H1 (cell line): ENCODE measurements around the gene NLRP7. TPM values are rescaled to one million over a fixed set of nuclear protein-coding genes. Genes with fewer than 3 reads are reported as not detected.
"Not testable (repeated sequence)": the region's sequence is repeated elsewhere in the genome, so short reads cannot be mapped to it uniquely, and the experiment has no call there.

Source experiments
- CTCF ChIA-PET: fragments of 300-600 bp; sonication (Branson Sonifier 250); formaldehyde crosslinking; loops from one replicate; lab custom pipeline; 2021; ENCODE audit not compliant: partially characterized antibody; lab: Charles Lee
- POLR2A ChIA-PET: fragments of 300-600 bp; sonication (Branson Sonifier 250); formaldehyde crosslinking; loops from one replicate; lab custom pipeline; 2021; ENCODE audit warnings: inconsistent platforms; ENCODE audit not compliant: partially characterized antibody; lab: Charles Lee
- DNase-seq, 2 experiments: peaks; one replicate each; pipeline versions ENCODE4 v3.0.0 to v3.0.0-alpha.2; 2010 to 2022; ENCODE audit warnings: low spot score in 2 of 2, low read depth in 1 of 2, mixed read lengths in 1 of 2
- FAIRE-seq: peaks from 2 replicates; lab custom pipeline; 2011; peaks lifted over from hg19 to GRCh38; lab: Jason Lieb, UNC
- H2AFZ ChIP-seq: 2 replicates; pipeline ENCODE4 v1.8.1; 2012; ENCODE audit warnings: low read length, inconsistent platforms
- H2AK5ac ChIP-seq: 2 replicates; pipeline ENCODE4 v1.6.1; 2013; ENCODE audit warnings: low read depth, low read length
- H2BK120ac ChIP-seq: replicated peaks from 2 replicates; pipeline ENCODE3; 2013; ENCODE audit warnings: low read depth, low read length, inconsistent platforms
- H2BK12ac ChIP-seq: 2 replicates; pipeline ENCODE4 v1.6.1; 2013; ENCODE audit warnings: low read depth, low read length
- H2BK15ac ChIP-seq: 2 replicates; pipeline ENCODE4 v1.6.1; 2013; ENCODE audit warnings: low read length
- H2BK20ac ChIP-seq: 2 replicates; pipeline ENCODE4 v1.6.1; 2013; ENCODE audit warnings: low read length
- H2BK5ac ChIP-seq: 2 replicates; pipeline ENCODE4 v1.6.1; 2013; ENCODE audit warnings: low read depth, low read length
- H3K14ac ChIP-seq: 2 replicates; pipeline ENCODE4 v1.6.1; 2013; ENCODE audit warnings: inconsistent platforms; ENCODE audit not compliant: insufficient read length
- H3K18ac ChIP-seq: 2 replicates; pipeline ENCODE4 v1.6.1; 2013; ENCODE audit warnings: low read length; ENCODE audit errors: extremely low read depth
- H3K23ac ChIP-seq: 2 replicates; pipeline ENCODE4 v1.6.1; 2013; ENCODE audit warnings: inconsistent platforms; ENCODE audit not compliant: insufficient read length
- H3K23me2 ChIP-seq: 2 replicates; pipeline ENCODE4 v1.6.1; 2013; ENCODE audit warnings: low read depth, low read length
- H3K27ac ChIP-seq: 2 replicates; pipeline ENCODE4 v1.6.1; 2011; ENCODE audit warnings: low read depth, low read length, inconsistent platforms
- H3K27me3 ChIP-seq, 4 experiments: replicated peaks in 1 of 4; 1 replicate in 1 of 4; 2 replicates in 3 of 4; pipeline versions ENCODE4 v1.6.1 to v1.8.1; 2011 to 2013; ENCODE audit warnings: low read length in 3 of 4, mild to moderate bottlenecking in 3 of 4, inconsistent platforms in 2 of 4, mixed read lengths in 2 of 4, moderate library complexity in 1 of 4; ENCODE audit not compliant: control insufficient read depth in 3 of 4, insufficient read depth in 3 of 4; ENCODE audit errors: extremely low read depth in 1 of 4
- H3K36me3 ChIP-seq, 4 experiments: 2 replicates each; pipeline versions ENCODE4 v1.6.1 to v1.8.1; 2011 to 2013; ENCODE audit warnings: mild to moderate bottlenecking in 4 of 4, low read length in 3 of 4, moderate library complexity in 2 of 4, control low read depth in 1 of 4, inconsistent platforms in 1 of 4; ENCODE audit not compliant: insufficient read depth in 4 of 4, control insufficient read depth in 2 of 4
- H3K4ac ChIP-seq: replicated peaks from 2 replicates; pipeline ENCODE3; 2013; ENCODE audit warnings: low read length, low read depth, mixed read lengths, inconsistent platforms; ENCODE audit not compliant: insufficient read length
- H3K4me1 ChIP-seq, 4 experiments: replicated peaks in 1 of 4; 1 replicate in 1 of 4; 2 replicates in 3 of 4; pipeline versions ENCODE4 v1.6.1 to v1.8.1; 2011 to 2013; ENCODE audit warnings: low read length in 3 of 4, inconsistent platforms in 2 of 4, mixed read lengths in 1 of 4; ENCODE audit not compliant: insufficient read depth in 4 of 4, control insufficient read depth in 3 of 4
- H3K4me2 ChIP-seq, 2 experiments: 2 replicates each; pipeline versions ENCODE4 v1.6.1 to v1.8.1; 2011 to 2013; ENCODE audit warnings: low read depth in 2 of 2, low read length in 2 of 2, control low read depth in 1 of 2, inconsistent platforms in 1 of 2, mild to moderate bottlenecking in 1 of 2; ENCODE audit not compliant: insufficient read depth in 1 of 2
- H3K4me3 ChIP-seq, 4 experiments: fragments of 200-600, 300-600 bp in 1 of 4; sonication (generic), shearing (Covaris generic), sonication (Bioruptor Twin) in 1 of 4; 2 replicates each; pipeline versions ENCODE4 v1.5.1 to v1.8.1; 2011 to 2016; ENCODE audit warnings: low read length in 4 of 4, low read depth in 3 of 4, control low read depth in 2 of 4, inconsistent platforms in 2 of 4, mild to moderate bottlenecking in 2 of 4, mixed read lengths in 1 of 4, moderate library complexity in 1 of 4; ENCODE audit not compliant: insufficient read depth in 2 of 4; ENCODE audit errors: extremely low read depth in 1 of 4
- H3K56ac ChIP-seq: replicated peaks from 2 replicates; pipeline ENCODE3; 2013; ENCODE audit warnings: low read depth, mild to moderate bottlenecking, mixed read lengths, low read length, inconsistent platforms; ENCODE audit not compliant: insufficient read length
- H3K79me1 ChIP-seq: 2 replicates; pipeline ENCODE4 v1.6.1; 2013; ENCODE audit warnings: low read depth, low read length, control low read depth
- H3K79me2 ChIP-seq, 2 experiments: 2 replicates each; pipeline versions ENCODE4 v1.6.1 to v1.8.1; 2012 to 2013; ENCODE audit warnings: low read length in 2 of 2, mild to moderate bottlenecking in 2 of 2, inconsistent platforms in 1 of 2; ENCODE audit not compliant: insufficient read depth in 2 of 2, control insufficient read depth in 1 of 2
- H3K9ac ChIP-seq, 4 experiments: replicated peaks in 1 of 4; 1 replicate in 1 of 4; 2 replicates in 3 of 4; pipeline versions ENCODE4 v1.6.1 to v1.8.1; 2011 to 2013; ENCODE audit warnings: low read depth in 3 of 4, low read length in 3 of 4, control low read depth in 2 of 4, mild to moderate bottlenecking in 2 of 4, moderate library complexity in 2 of 4, inconsistent platforms in 1 of 4; ENCODE audit errors: extremely low read depth in 1 of 4
- H3K9me3 ChIP-seq, 2 experiments: 2 replicates each; pipeline versions ENCODE4 v1.6.1 to v1.8.1; 2012 to 2013; ENCODE audit warnings: mild to moderate bottlenecking in 2 of 2, moderate library complexity in 2 of 2, control low read depth in 1 of 2, inconsistent platforms in 1 of 2, low read depth in 1 of 2, low read length in 1 of 2, mixed read lengths in 1 of 2; ENCODE audit not compliant: insufficient read depth in 2 of 2
- H4K20me1 ChIP-seq, 2 experiments: replicated peaks in 1 of 2; 2 replicates each; pipeline versions ENCODE3 to v1.8.1; 2011 to 2013; ENCODE audit warnings: inconsistent platforms in 2 of 2, low read length in 2 of 2, mild to moderate bottlenecking in 1 of 2; ENCODE audit not compliant: insufficient read depth in 2 of 2, control insufficient read depth in 1 of 2
- H4K5ac ChIP-seq: 2 replicates; pipeline ENCODE4 v1.6.1; 2013; ENCODE audit warnings: low read length, low read depth, mixed read lengths, inconsistent platforms; ENCODE audit not compliant: insufficient read length
- H4K8ac ChIP-seq: 2 replicates; pipeline ENCODE4 v1.8.0; 2013; ENCODE audit warnings: mild to moderate bottlenecking, moderate library complexity, low read length, inconsistent platforms; ENCODE audit not compliant: insufficient read depth; ENCODE audit errors: extremely low read depth
- H4K91ac ChIP-seq: replicated peaks from 2 replicates; pipeline ENCODE3; 2013; ENCODE audit warnings: low read length, mixed read lengths, inconsistent platforms; ENCODE audit not compliant: insufficient read length
- CTCF ChIP-seq, 3 experiments: IDR thresholded peaks; 1 replicate in 2 of 3; 2 replicates in 1 of 3; pipeline versions ENCODE4 v1.5.1 to v1.6.1; 2011; ENCODE audit warnings: low read length in 3 of 3, mild to moderate bottlenecking in 3 of 3, inconsistent platforms in 2 of 3, low read depth in 1 of 3, moderate library complexity in 1 of 3; ENCODE audit not compliant: insufficient read depth in 1 of 3; ENCODE audit errors: control extremely low read depth in 1 of 3
- RAD21 ChIP-seq, 2 experiments: IDR thresholded peaks in 1 of 2; conservative IDR thresholded peaks in 1 of 2; 2 replicates each; pipeline ENCODE4 v1.6.1; 2011; ENCODE audit warnings: low read depth in 2 of 2, low read length in 2 of 2, improper control_type of control experiment in 1 of 2, inconsistent platforms in 1 of 2, mild to moderate bottlenecking in 1 of 2, moderate library complexity in 1 of 2
- WGBS, 2 experiments: shearing (Covaris generic) in 1 of 2; methylation state at CpG; one replicate each; pipeline versions ENCODE4 v1.1.6 to v1.1.7; 2013 to 2015; ENCODE audit warnings: low lambda C conversion rate in 2 of 2, mixed read lengths in 2 of 2, inconsistent platforms in 1 of 2, low coverage in 1 of 2, missing lambda C conversion rate in 1 of 2; ENCODE audit not compliant: insufficient replicate concordance in 2 of 2, insufficient coverage in 1 of 2, insufficient read length in 1 of 2; ENCODE audit errors: extremely low coverage in 1 of 2, missing lambda C conversion rate in 1 of 2; 5-methylcytosine and 5-hydroxymethylcytosine counted together
- polyA plus RNA-seq, 7 experiments: library from polyadenylated mRNA; depleted of rRNA in 3 of 7; stranded (reverse) in 5 of 7; unstranded in 2 of 7; fragments of >200 nt in 5 of 7; fragments of 200-250 nt in 2 of 7; gene quantifications; 1 replicate in 5 of 7; 2 replicates in 1 of 7; 4 replicates in 1 of 7; pipeline versions ENCODE4 v1.2.1 to v1.2.3, GENCODE V29; 2011 to 2013; ENCODE audit warnings: missing spikeins in 2 of 7, mixed read lengths in 2 of 7
- total RNA-seq: library from RNA; stranded (reverse); fragmentation: NEBNext Ultra II Directional; extraction: Animal tissue kit (Norgen Biotek cat#: 25700); gene quantifications from 2 replicates; pipeline ENCODE4 v1.2.1, GENCODE V29; 2021

NLRP7 gene
- total and polyA plus RNA-seq, 2 of the 8 experiments (the other 6 are each of a cell fraction or from before 2014, with no cell fraction given) = 0.91 to 1.2 TPM

DNA sequence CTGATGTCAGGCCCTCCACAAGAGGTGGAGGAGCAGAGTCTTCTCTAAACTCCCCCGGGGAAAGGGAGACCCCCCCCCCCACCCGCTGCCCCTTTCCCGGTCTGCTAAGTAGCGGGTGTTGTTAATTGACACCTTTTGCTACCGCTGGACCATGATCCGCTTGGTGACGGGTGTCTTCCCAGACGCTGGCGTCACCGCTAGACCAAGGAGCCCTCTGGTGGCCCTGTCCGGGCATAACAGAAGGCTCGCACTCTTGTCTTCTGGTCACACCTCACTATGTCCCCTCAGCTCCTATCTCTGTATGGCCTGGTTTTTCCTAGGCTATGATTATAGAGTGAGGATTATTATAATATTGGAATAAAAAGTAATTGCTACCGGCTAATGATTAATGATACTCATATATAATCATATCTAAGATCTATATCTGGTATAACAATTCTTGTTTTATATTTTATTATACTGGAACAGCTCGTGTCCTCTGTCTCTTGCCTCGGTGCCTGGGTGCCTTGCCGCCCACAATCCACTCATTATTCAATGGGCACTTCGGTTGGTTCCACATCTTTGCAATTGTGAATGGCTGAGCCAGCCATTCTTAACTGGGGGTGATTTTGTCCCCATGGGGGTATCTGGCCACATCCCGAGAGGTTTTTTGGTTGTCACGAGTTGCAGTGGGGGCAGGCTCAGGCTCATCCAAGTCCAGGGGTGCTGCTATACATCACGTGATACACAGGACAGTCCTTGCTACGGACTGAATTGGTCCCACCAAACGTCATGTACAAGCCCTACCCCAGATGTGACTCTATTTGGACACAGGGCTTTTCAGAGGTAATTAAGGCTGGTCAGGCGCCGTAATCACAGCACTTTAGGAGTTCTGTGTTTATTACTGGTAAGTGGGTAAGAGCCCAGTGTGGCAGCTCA, 27.4 kb downstream of the NLRP7 start:
- 42% methylated on average over 23 of the region's 24 CpGs; no CpG with 5 or more reads in 1 of the 2 experiments for WGBS, 2 experiments
- H3K4me1 ChIP-seq, H2AK5ac ChIP-seq, H2BK120ac ChIP-seq, H3K27me3 ChIP-seq, H3K56ac ChIP-seq, H4K5ac ChIP-seq, H3K79me1 ChIP-seq, H2BK15ac ChIP-seq, H3K23me2 ChIP-seq, H3K79me2 ChIP-seq, H3K9ac ChIP-seq, H2AFZ ChIP-seq, H3K4ac ChIP-seq, H3K23ac ChIP-seq, H2BK12ac ChIP-seq, H3K18ac ChIP-seq, POLR2A ChIA-PET, H3K27ac ChIP-seq, H3K9me3 ChIP-seq, H2BK5ac ChIP-seq, FAIRE-seq, H3K14ac ChIP-seq, H4K91ac ChIP-seq, H2BK20ac ChIP-seq, H3K4me2 ChIP-seq, H3K36me3 ChIP-seq, H4K20me1 ChIP-seq, H4K8ac ChIP-seq, H3K4me3 ChIP-seq: not testable (repeated sequence)
- CTCF ChIA-PET = interaction anchor here (0.6 to 2.4 kb wide), 10 partner anchors 8 to 472 kb away, joined by 3 to 12 read pairs (median 4); no protein-coding TSS in a partner anchor
- TF ChIP-seq CTCF (IDR thresholded peaks at IDR 0.05; ENCODE audit: control extremely low read depth in 1 of 3, insufficient read depth in 1 of 3, low read depth in 1 of 3, low read length in 3 of 3) = peak in 1 of 3 experiments; percentile 24; a peak in 2 of 4 replicates
- TF ChIP-seq RAD21 (IDR thresholded peaks at IDR 0.05 in 1 of 2, conservative IDR thresholded peaks at IDR 0.05 in 1 of 2; ENCODE audit: low read depth in 2 of 2, low read length in 2 of 2) = peak in 1 of 2 experiments; percentile 27; a peak in 2 of 4 replicates
- peak in 1 of 2 experiments; percentile 62 for DNase-seq
